ENCODE data around the gene TMEM207.
A peak's percentile ranks its signal among the peaks of the same experiment; 100 is the strongest.

Gene TMEM207

DNA sequence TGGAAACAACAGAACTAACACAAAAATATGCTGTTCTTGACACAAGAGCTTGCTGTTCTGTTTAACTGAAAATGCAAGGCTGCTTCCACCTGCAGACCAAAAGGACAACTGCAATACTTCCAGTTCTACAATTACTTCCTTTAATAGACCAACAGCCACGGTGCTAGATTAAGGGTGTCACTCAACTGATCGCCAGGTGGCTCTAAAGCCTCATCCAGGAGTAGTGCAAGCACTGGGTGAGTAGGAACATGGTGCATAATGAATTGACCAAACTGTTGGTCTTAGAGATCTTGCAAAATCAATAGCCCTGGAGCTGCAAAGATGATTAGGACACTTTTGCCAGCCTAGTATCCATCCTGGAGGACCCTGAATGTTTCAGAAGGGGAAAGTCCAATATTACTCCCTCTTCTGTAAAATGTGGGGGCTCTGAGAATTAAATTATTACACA, 65.4 kb downstream of the TMEM207 start:
- DNase-seq (ENCODE audit: low spot score) = peak; percentile 44

- no peak for DNase-seq (ENCODE audit: low spot score)
Measured at GRCh38 chr3:190382082-190382481, 67.6 kb downstream of the TMEM207 start.

DNA sequence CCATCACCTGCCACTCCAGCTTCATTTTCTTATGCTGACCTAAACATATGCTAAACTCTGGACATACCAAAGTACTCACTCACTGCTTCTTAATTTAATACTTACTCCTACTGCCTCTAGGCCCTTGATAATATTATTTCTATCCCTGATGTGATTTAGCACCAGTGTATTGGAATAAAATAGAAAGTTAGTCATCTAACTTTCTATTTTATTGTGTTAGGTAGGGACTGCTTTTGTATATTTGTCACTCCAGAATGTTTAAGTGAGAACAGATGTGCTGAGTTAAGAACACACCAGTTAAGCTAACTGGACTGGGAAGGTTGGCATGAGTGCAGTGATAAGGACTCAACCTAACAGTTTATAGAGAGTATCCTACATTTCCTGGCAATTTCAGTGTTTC, 68.3 kb downstream of the TMEM207 start:
- no peak for DNase-seq (ENCODE audit: low spot score)

- DNase-seq (ENCODE audit: low spot score) = no peak
Measured at GRCh38 chr3:190380184-190380583, 69.5 kb downstream of the TMEM207 start.

Measured in kidney capillary endothelial cell (primary cell).